ENCODE results near the gene MRPS9. TPM values are rescaled to one million over a fixed set of nuclear protein-coding genes. Genes with fewer than 3 reads are reported as not detected.
A peak's percentile ranks its signal among the peaks of the same experiment; 100 is the strongest.

MRPS9 gene
- total and polyA plus RNA-seq, 12 donors, result 24.1 to 76.3 (median 40.4) TPM

GRCh38 chr2:105114551-105114950 lies 76.7 kb downstream of the MRPS9 start:
- Histone ChIP-seq H3K9me3 (replicated peaks in 1 of 3) (no peaks in the 10 kb centered on the region), H3K4me3 (no peak overlapping the region), H3K4me1 (replicated peaks in 1 of 2) (no peaks in the 10 kb centered on the region), H3K27me3 (no peaks in the 10 kb centered on the region), H3K27ac (no peak overlapping the region), H3K36me3 (replicated peaks in 1 of 2) (no peaks in the 10 kb centered on the region)
- intact Hi-C loops (cut with DNase I), result loop anchor here in 1 of 2 donors (2.0 kb wide), 1 partner anchor 124 kb away; no protein-coding TSS in a partner anchor
- TF ChIP-seq POLR2A (IDR thresholded peaks at IDR 0.05), result no peak
- peak; percentile 45 to 92 (median 62) for TF ChIP-seq CTCF (IDR thresholded peaks at IDR 0.05)
- peak in 2 of 7 donors; percentile 32 to 59 for DNase-seq
- WGBS, 4 donors, result 18 to 26% (median 24%) methylated on average over 4 of the region's 4 CpGs

- H3K36me3 ChIP-seq (replicated peaks in 1 of 2), result no peaks in the 10 kb centered on the region
- no peaks in the 10 kb centered on the region for H3K4me1 ChIP-seq (replicated peaks in 1 of 2)
- 86 to 92% (median 90%) methylated on average over 5 of the region's 5 CpGs for WGBS, 4 donors
- no peak overlapping the region for H3K27ac ChIP-seq
- H3K27me3 ChIP-seq, result no peaks in the 10 kb centered on the region
- H3K9me3 ChIP-seq (replicated peaks in 1 of 3), result no peaks in the 10 kb centered on the region
- no peak for TF ChIP-seq CTCF (IDR thresholded peaks at IDR 0.05)
- TF ChIP-seq POLR2A (IDR thresholded peaks at IDR 0.05), result no peak
- DNase-seq, result no peak
- no peak overlapping the region for H3K4me3 ChIP-seq
- intact Hi-C loops (cut with DNase I), result loop anchor here (5.0 kb wide), 2 partner anchors 116 to 176 kb away; no protein-coding TSS in a partner anchor
Measured at GRCh38 chr2:105116348-105116747, 78.5 kb downstream of the MRPS9 start.

- H3K9me3 ChIP-seq (replicated peaks in 1 of 3), result no peaks in the 10 kb centered on the region
- H3K4me3 ChIP-seq, result no peak overlapping the region
- intact Hi-C loops (cut with DNase I), result loop anchor here (5.0 kb wide), 2 partner anchors 115 to 175 kb away; no protein-coding TSS in a partner anchor
- H3K36me3 ChIP-seq (replicated peaks in 1 of 2), result no peaks in the 10 kb centered on the region
- no peaks in the 10 kb centered on the region for H3K4me1 ChIP-seq (replicated peaks in 1 of 2)
- H3K27me3 ChIP-seq, result no peaks in the 10 kb centered on the region
- H3K27ac ChIP-seq, result no peak overlapping the region
- no peak for DNase-seq
- WGBS, 4 donors, result 83 to 85% (median 84%) methylated on average over 6 of the region's 6 CpGs
- no peak for TF ChIP-seq CTCF (IDR thresholded peaks at IDR 0.05)
Measured at GRCh38 chr2:105117565-105117964, 79.7 kb downstream of the MRPS9 start.

- intact Hi-C loops (cut with DNase I), result loop anchor here (5.0 kb wide), 2 partner anchors 113 to 173 kb away; no protein-coding TSS in a partner anchor
- DNase-seq, result no peak
- Histone ChIP-seq H3K27ac (no peak overlapping the region), H3K9me3 (replicated peaks in 1 of 3) (no peaks in the 10 kb centered on the region), H3K27me3 (no peaks in the 10 kb centered on the region), H3K36me3 (replicated peaks in 1 of 2) (no peaks in the 10 kb centered on the region), H3K4me3 (no peak overlapping the region), H3K4me1 (replicated peaks in 1 of 2) (no peaks in the 10 kb centered on the region)
- TF ChIP-seq POLR2A (IDR thresholded peaks at IDR 0.05) (no peak), CTCF (IDR thresholded peaks at IDR 0.05) (peak in 1 of 6 experiments; percentile 13)
- WGBS, 4 donors, result 50 to 72% (median 58%) methylated on average over 10 to 23 of the region's 23 CpGs
Measured at GRCh38 chr2:105118960-105119359, 81.1 kb downstream of the MRPS9 start.
